HFFc6 (cell line): Measurements from ENCODE around the gene DDB1. TPM values are rescaled to one million over a fixed set of nuclear protein-coding genes. Genes with fewer than 3 reads are reported as not detected.

Source experiments
- DNase-seq: peaks from one replicate; pipeline ENCODE4 v3.0.0-alpha.2; 2018
- H3K27ac Mint-ChIP-seq: 2 replicates; pipeline ENCODE4 v1.8.0; 2020; ENCODE audit warnings: mild to moderate bottlenecking, mixed read lengths
- H3K27me3 Mint-ChIP-seq: 2 replicates; pipeline ENCODE4 v1.8.0; 2021; ENCODE audit warnings: mild to moderate bottlenecking, moderate library complexity, mixed read lengths; ENCODE audit not compliant: insufficient read depth
- H3K36me3 Mint-ChIP-seq: 2 replicates; pipeline ENCODE4 v1.8.0; 2021; ENCODE audit warnings: low read depth, mixed read lengths
- H3K4me1 Mint-ChIP-seq: 2 replicates; pipeline ENCODE4 v1.8.0; 2020; ENCODE audit warnings: low read depth, mixed read lengths
- H3K4me3 Mint-ChIP-seq: 2 replicates; pipeline ENCODE4 v1.8.0; 2020; ENCODE audit warnings: mild to moderate bottlenecking, moderate library complexity, mixed read lengths
- H3K9me3 Mint-ChIP-seq: 2 replicates; pipeline ENCODE4 v1.8.0; 2020; ENCODE audit warnings: mild to moderate bottlenecking, mixed read lengths
- total RNA-seq, 6 experiments: library from RNA; stranded (reverse); fragmentation: NEBNext Ultra II Directional; extraction: Animal tissue kit (Norgen Biotek cat#: 25700); gene quantifications; 2 replicates in 1 of 6; 3 replicates in 5 of 6; pipeline ENCODE4 v1.2.3, GENCODE V29; 2021
- TF ChIP-seq, protein P1 (sequence below): fragments of 200-600 bp; sonication (generic); IDR thresholded peaks from 2 replicates; pipeline ENCODE4 v1.5.0; 2021; ENCODE audit warnings: antibody characterized with exemption, mild to moderate bottlenecking

Gene DDB1
- total RNA-seq, 6 experiments from 2014 or later, result 241 to 285 (median 267) TPM

DNA sequence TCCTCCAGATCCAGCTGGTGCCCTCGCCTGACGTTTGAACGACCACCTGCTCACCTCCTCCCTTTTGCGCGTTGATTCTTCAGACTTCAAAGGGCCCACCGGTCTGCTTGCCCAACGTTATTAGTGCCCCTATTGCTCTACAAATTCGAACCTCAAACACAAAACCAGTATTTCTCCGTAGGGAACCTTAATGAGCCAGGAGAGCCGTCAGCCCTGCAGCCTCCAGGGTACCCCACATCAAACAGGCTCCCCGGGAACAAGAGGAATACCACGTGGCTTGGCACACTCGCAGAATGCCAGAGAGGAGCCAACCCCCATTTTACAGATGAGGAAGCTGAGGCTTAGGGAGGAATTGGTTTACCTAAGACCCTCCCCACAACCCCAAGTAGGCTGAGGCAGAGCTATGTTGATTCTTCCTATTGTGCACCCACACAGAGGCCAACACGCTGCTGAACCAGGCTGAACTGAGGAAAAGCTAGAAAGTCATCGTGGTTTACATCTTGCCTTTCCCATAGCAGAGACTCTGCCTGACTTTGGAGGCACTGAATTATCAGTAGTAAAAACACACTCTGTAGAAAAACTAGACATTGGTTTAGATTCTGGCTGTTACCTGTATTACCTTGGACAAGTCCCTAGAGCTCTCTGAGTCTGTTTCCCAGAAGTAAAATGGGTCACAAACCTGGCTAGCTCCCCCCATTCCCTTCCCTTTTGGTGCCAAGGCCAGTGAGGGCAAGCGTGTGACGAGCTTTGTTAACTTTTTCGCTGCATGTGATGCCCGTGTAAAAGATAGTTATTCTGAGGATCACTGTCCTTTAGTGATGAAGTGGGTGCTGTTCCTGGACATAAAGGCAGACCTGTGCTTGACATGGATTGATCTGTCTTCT, 887 bp upstream of the DDB1 start:
- Mint-ChIP-seq H3K27ac (peak overlapping the region; percentile 85), H3K4me1 (peaks cover 56% of the 10 kb centered on the region), H3K9me3 (no peaks in the 10 kb centered on the region), H3K4me3 (peak overlapping the region; percentile 93), H3K27me3 (peaks cover 1% of the 10 kb centered on the region; the same call in 1 of the 2 replicates), H3K36me3 (peaks cover 30% of the 10 kb centered on the region)
- TF ChIP-seq, protein P1, sequence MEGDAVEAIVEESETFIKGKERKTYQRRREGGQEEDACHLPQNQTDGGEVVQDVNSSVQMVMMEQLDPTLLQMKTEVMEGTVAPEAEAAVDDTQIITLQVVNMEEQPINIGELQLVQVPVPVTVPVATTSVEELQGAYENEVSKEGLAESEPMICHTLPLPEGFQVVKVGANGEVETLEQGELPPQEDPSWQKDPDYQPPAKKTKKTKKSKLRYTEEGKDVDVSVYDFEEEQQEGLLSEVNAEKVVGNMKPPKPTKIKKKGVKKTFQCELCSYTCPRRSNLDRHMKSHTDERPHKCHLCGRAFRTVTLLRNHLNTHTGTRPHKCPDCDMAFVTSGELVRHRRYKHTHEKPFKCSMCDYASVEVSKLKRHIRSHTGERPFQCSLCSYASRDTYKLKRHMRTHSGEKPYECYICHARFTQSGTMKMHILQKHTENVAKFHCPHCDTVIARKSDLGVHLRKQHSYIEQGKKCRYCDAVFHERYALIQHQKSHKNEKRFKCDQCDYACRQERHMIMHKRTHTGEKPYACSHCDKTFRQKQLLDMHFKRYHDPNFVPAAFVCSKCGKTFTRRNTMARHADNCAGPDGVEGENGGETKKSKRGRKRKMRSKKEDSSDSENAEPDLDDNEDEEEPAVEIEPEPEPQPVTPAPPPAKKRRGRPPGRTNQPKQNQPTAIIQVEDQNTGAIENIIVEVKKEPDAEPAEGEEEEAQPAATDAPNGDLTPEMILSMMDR, result no peak
- DNase-seq, result no peak

DNA sequence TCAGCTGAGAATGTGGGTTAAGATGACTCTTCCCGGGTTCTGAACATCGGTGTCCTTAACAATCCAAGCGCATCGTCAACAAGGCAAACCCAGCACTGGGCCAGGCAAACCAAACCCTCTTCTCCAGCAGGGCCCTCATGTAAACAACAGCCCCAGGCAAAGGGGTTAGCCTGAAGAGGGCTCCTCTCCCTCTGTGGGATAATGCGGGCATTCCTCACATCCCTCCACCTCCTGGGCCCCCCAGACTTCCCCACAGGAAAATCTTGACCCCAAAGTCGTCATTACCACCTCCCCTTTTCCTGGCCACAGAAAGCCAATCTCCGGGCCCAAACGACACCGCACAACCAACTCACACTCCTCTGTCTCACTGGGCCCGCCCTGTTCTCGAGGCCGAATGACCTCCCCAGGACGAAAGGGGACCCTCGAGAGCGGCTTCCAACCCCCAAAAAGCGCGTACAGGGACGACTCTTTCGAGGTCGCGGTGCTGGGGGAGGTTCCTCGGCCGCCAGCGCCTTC, 566 bp downstream of the DDB1 start:
- peak; percentile 9 for DNase-seq
- Mint-ChIP-seq H3K4me1 (peaks cover 69% of the 10 kb centered on the region), H3K4me3 (peak overlapping the region; percentile 93), H3K36me3 (peaks cover 35% of the 10 kb centered on the region), H3K9me3 (no peaks in the 10 kb centered on the region), H3K27ac (peak overlapping the region; percentile 85), H3K27me3 (peaks cover 1% of the 10 kb centered on the region; the same call in 1 of the 2 replicates)
- TF ChIP-seq, protein P1, result no peak

DNA sequence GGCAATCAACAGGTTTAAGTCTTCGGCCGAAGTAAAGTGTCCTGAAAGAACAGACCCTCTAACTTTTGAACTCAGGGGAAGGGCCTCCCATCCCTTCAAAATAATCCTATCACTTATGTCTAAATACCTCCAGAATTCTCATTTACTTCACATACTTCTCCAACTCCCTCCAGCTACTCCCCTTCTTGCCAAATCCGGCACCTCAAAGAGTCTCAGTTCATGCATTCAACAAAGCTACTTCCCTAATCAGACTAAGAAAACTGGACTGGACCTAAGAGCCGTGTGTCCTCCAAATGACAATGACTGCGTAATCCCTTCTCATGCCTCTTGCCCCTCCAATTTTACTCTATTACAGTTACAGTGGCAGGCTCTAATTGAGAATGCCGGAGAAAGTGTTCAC, 1.3 kb downstream of the DDB1 start:
- TF ChIP-seq, protein P1, result no peak
- peaks cover 35% of the 10 kb centered on the region for H3K36me3 Mint-ChIP-seq
- peak overlapping the region; percentile 93 for H3K4me3 Mint-ChIP-seq
- H3K27ac Mint-ChIP-seq, result peak overlapping the region; percentile 85
- DNase-seq, result no peak
- H3K4me1 Mint-ChIP-seq, result peaks cover 70% of the 10 kb centered on the region
- peaks cover 1% of the 10 kb centered on the region; the same call in 1 of the 2 replicates for H3K27me3 Mint-ChIP-seq
- no peaks in the 10 kb centered on the region for H3K9me3 Mint-ChIP-seq

DNA sequence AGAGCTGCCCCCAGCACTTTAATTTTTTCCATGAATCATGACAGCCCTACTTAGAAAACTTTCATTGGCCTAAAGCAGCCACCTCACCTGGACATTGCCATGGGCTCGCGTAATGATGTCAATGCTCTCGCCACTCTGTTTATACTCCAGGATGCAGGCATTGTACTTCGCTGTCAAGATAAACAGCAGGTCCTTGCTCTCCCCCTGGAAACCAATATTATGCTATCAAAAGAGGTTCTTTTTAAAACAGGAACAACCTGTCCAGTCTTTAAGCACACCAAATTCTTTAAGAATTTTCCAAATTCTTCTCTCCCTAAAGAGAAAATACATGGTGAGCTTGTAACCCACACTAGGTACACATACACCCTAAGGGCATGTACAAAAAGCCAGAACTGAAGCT, 3.0 kb downstream of the DDB1 start:
- peaks cover 45% of the 10 kb centered on the region for H3K36me3 Mint-ChIP-seq
- H3K27me3 Mint-ChIP-seq, result peaks cover 1% of the 10 kb centered on the region; the same call in 1 of the 2 replicates
- DNase-seq, result no peak
- TF ChIP-seq, protein P1, result no peak
- H3K4me1 Mint-ChIP-seq, result peaks cover 77% of the 10 kb centered on the region
- H3K9me3 Mint-ChIP-seq, result no peaks in the 10 kb centered on the region
- peak overlapping the region; percentile 30; the same call in 1 of the 2 replicates for H3K4me3 Mint-ChIP-seq
- peak overlapping the region; percentile 2; the same call in 1 of the 2 replicates for H3K27ac Mint-ChIP-seq

DNA sequence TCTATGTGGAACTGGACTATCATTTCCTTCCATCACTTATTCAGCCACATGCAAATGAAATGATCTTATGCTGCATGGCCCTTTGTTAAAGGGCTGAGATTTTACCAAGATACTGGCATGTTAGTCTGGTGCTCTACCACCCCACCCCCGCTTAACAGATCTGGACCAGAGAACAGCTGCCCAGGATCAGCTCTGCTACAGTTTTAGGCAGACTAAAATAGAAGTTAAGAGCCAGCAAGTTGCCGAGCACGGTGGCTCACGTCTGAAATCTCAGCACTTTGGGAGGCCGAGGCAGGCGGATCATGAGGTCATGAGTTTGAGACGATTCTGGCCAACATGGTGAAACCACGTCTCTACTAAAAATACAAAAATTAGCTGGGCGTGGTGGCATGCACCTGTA, 4.6 kb downstream of the DDB1 start:
- TF ChIP-seq, protein P1, result no peak
- peak overlapping the region; percentile 73 for H3K27ac Mint-ChIP-seq
- H3K36me3 Mint-ChIP-seq, result peaks cover 55% of the 10 kb centered on the region
- peaks cover 1% of the 10 kb centered on the region; the same call in 1 of the 2 replicates for H3K27me3 Mint-ChIP-seq
- H3K9me3 Mint-ChIP-seq, result no peaks in the 10 kb centered on the region
- no peak for DNase-seq
- H3K4me3 Mint-ChIP-seq, result no peak overlapping the region; the same call in 1 of the 2 replicates
- H3K4me1 Mint-ChIP-seq, result peaks cover 62% of the 10 kb centered on the region
